NCI-H748 treated with DMSO at 0.1 percent for 48 hours (cell line): ENCODE measurements around the gene TPMT.

Experiments
- DNase-seq: peaks from one replicate; lab custom pipeline; 2025; lab: John Stamatoyannopoulos, UW

TPMT gene

DNA sequence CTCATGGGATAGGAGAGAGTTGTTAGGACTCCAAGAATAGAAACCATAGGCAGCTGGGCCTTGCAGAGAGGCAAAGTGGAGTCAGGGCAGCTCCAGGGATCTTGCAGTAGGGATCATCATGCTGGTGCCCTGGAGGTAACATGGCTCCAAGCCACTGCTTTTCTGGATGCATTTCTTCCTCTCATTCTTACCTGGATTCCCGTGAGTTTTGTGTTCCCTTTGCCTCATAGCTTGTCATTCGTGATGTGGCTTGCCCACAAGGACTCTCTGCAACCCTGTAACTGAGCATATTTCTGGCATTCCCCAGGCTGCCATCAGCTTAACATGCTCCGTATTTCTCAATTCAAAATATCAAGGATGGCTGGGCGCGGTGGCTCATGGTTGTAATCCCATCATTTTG lies 37.7 kb downstream of the TPMT start:
- DNase-seq: no peak

DNA sequence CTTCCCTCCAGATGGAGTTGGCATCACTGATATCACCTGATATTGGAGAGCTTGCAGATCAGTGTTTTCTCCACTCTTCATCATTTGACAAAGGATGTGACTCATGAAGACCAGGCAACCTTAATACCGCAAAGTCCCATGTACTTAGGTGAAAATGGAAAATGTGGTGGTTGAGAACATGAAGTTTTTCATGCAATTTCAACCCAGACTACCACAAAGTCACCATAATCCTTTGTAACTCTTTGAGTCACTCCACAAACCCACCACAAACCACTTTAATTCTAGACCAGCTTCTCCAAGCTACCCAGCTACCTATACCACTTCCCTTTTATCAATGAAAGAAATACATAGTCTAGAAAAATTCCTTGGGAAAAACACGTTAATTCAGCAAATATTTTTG lies 39.5 kb downstream of the TPMT start:
- no peak for DNase-seq

DNA sequence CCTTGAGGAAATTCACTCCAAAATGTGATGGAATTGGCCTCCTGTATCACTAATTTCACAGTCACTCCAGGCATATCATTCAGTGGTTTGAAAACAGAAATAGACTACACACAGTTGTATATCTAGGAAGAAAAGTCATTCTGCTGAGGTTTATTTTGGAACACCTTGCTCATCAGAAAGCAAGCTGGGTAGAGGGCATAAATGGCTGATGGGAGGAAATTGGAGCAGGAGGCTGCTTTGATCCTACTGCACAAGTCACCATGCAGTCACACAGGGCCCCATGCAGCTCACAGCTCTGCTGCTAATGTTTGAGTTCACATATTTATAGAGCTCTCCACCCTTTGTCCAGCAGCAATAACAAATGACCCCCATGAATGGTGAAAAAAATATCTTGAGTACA lies 44.7 kb downstream of the TPMT start:
- no peak for DNase-seq

DNA sequence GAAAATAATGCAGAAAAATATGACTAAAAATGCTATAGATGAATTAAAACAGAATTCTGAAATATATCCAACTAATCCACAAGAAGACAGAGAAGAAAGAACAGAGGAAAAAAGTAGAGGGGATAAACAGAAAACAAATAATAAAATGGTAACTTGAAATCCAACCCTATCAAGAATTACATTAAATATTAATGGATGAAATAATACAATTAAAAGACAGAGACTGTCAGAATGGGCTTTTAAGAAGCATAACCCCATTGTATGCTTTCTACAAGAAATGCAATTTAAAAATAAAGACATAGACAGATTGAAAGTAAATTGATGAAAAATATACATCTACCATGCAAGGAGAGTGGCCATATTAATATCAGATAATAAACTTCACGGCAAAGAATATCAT lies 47.8 kb downstream of the TPMT start:
- DNase-seq: no peak

DNA sequence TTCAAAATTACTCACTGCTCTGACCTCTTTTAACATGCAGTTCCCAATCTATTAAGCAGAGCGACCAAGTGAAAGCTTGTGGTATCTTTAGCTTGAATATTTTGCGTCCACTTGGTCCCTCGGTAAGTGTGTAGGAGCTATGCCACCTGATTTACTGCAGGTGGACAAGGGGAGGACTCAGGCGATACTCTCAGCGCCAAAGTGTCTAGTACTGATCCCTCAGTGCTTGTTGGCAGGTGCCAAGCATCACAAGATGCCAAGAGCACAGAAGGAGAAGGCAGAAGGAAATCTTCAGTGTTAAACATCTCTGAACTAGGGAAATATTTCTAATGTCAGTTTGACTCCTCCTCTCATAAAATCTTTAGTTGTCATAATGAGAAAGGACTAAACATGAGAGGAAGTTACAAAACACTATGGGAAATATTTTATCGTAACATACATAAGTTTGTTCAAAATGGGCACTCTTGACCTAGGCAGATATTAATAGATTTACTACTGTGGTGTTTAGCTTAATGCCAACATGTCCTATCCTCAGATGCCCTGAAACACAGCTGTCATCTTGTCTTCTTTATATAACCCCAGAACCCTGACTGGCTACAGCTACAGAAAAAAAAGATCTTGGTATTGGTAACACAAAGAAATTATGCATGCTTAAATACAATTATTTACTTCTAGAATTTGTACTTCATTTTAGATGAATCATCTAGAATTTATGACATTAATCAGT lies 51.9 kb downstream of the TPMT start:
- DNase-seq: no peak

DNA sequence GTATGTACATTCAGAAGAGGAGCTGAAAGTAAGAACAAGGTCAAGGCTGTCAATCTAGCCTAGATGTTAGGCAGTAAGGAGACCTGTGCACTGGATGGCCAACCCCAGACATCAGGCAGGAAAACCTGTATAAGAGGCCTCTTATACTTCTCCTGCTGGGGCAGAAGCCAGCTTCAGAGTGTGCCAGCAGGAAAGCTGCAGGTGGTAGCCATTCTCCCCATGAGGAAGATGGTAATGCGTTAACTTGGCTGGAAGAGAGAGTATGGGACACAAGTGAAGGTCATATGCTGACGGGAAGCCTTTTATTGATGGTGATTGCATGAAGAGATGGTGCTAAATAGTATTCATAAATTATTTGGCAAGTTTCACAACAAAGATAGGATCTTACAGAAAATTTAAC lies 53.0 kb downstream of the TPMT start:
- no peak for DNase-seq

DNA sequence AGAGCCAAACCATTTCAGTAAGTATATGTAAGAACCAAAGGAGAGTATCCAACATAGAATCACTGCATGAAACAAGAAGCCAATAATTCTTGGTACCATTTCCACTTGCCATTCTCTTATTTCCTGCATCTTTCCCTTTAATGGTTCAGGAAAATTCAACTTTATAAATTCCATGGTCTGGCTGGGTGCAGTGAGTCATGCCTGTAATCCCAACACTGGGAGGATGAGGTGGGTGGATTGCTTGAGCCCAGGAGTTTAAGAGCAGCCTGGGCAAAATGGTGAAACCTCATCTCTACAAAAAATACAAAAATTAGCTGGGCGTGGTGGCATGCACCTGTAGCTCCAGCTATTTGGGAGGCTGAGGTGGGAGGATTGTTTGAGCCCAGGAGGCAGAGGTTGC lies 53.6 kb downstream of the TPMT start:
- no peak for DNase-seq

DNA sequence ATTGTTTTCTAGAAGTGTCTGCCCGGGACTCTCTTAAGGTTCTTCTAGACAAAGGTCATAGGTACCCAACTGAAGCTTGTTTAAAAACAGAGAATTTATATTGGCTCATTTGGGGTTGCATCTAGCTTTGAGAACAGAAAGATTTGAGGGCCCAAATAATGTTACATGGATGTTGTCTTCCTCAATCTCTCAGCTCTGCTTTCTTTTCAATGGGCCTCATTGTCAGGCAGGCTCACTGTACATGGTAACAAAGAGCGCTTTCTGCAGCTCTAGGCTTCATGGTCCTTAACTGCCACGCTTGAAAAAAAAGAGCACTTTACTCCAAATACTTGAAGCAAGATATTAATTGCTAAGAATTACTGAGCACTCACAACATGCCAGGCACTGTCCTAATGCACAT lies 54.6 kb downstream of the TPMT start:
- DNase-seq: no peak

DNA sequence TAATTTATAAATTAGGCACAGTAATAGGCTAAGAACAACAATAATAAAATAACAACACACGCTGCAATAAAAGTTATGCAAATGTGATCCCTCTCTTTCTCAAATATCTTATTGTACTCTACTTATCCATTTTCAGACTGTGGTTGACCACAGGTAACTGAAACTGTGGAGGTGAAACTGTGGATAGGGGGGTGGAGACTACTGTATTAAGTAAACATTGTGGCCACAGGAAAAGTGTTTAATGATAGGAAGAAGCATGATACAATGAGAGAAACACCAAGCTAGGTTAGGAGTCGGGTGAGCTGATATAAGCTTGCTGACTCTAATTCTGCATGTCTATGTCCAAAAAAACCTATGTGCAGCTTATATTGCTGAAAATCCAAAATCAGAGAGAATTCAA lies 55.4 kb downstream of the TPMT start:
- DNase-seq: no peak

DNA sequence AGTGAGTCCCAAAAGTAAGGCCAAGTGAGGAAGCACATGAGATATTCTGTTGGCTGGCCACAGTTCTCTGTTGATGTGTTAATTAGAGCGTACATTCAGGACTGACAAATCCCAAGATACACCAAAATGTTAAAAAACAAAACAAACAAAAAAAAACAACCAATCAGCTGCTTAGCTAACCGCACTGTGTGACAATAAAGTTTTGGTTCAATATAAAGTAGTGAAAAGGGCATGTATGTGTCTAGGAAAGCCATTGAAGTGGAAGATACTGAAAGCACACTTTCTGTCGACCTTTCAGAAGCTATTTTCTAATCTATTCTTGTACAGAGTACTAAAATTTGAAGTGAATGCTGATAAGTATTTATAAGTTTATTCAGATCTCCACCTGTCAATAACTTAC lies 58.5 kb downstream of the TPMT start:
- DNase-seq: no peak

DNA sequence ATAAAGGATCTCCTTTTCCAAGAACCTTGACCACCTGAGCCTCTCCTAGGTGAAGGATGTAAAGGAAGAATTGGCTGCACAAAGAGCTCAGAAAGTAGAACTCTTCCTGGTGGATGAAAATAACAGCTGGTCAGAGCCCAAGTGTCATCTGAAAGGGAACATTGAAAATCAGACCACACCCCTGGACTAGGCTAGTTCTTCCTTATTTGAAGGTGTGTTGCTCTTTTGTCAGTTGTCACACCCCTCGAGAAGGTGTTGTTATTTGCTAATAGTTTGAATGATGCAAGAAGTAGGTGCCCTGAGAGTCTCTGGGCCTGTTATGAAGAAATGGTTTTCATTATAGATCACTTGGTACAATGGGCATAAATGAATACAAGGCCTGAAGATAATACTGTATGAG lies 63.5 kb downstream of the TPMT start:
- DNase-seq: no peak

DNA sequence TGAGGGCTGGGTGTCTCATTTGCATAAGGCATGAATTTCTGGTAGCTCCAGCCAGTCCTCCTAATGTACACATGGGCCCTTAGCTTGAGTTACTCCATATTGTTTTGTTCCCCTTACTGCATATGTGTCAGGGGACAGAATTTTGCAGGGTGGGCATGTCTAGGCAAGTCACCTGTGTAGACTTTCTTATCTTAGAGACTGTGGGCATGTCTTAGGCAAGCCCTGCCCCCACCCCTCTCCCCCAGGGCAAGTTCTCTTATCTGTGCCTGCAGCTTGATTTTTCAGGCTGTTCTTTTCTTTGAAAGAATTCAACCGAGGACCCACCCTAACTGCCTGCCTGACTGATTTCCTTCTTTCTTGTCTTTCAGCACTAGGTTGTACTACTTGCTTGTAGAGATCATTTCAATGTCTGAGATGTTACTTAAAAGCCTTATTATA lies 64.5 kb downstream of the TPMT start:
- no peak for DNase-seq

DNA sequence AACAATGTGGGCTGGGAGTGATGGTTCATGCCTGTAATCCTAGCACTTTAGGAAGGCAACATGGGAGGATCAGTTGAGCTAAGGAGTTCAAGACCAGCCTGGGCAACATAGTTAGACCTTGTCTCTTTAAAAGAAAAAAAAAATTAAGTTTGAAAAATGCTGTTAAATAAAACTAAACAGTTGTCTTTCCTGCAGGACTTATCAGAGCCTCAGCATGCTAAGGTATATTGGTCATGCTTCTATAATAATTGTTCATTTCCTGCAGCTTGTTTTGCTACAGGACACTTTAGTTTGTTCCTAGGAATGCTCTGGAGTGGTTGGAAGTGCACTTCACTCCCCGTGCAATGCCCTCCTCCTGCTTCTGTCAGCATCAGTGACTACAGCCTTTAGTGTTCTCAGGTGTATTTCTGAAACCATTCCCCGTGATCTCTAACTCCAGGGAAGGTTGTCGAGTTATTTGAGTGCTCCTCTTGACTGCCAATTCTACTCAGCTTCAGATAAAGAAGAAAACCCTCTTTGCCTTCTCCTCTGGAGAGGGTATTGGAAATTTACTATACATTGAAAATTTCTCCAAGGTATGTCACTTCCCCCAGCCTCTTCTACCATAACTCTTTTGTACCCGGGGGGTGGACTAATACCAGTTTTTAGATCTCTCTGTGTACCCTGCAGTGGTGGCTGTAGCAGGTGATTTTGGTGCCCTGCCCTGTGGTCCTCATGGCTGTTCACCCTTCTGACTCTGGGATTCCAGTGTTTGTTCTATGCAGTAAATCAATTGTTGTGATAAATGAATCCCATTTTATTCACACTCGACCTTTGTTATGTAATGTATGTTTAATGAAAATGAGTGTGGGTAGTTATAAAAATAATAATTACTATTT lies 66.2 kb downstream of the TPMT start:
- DNase-seq: no peak

DNA sequence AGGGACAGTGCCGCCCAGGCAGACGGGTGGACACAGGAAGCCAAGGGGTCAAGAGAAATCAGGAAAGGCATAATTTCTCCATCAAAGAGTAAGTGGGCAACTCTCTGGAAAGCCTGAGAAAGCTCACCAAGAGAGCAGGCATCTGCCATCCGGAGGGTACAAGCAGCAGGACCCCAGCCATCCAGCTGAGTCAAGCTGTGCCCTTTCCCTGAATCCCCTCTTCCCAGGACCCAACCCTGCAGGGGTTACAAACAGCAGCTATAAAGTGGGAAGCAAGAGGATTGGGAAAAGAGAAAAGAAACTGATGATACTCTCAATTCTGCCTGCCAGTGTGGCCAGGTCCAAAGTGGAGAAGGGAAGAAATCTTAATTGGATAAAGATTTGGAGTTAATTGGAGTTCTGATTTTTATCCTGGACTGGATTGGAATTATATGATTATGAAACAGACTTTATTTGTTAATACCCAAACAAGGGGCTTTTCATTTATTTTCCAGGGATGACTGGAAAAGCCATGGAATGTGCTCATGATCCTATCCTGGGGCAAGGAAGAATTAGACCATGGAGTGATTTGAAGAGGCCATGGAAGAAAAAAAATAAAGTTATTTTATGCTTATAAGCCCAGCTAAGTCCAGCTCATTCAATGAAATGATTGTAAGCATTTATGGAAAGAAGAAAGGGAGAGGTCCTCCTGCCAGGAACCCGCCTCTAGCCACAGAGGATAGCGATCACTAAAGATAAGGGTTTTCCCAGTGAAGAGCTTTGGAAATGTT lies 67.3 kb downstream of the TPMT start:
- no peak for DNase-seq

DNA sequence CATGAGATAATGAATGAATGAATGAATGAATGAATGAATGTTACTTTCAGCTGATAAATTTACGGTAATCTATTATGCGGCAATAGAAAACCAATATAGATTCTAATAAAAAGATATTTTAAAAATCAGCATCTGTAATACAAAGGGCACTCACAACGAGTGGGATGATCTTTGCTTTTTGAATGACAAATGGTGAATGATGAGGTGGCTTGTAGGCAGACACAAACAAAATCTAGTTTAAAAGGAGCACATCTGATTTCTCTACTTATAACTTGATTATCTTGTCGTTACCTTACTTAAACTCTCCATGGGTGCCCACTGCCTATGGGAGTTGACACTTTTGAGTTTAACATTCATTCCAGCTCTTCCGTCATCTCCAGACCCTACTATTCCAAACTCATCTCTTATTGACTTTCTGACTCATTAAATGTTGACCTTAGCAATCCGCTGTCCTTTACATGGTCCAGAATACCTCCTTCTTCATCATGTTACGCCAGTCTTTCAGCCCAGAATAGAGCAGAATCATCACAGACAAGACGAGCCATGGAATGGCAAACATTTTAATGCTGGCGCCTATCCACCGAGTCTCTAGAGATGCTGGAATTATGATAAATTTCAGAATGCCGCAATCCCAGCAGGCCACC lies 73.7 kb downstream of the TPMT start:
- no peak for DNase-seq

DNA sequence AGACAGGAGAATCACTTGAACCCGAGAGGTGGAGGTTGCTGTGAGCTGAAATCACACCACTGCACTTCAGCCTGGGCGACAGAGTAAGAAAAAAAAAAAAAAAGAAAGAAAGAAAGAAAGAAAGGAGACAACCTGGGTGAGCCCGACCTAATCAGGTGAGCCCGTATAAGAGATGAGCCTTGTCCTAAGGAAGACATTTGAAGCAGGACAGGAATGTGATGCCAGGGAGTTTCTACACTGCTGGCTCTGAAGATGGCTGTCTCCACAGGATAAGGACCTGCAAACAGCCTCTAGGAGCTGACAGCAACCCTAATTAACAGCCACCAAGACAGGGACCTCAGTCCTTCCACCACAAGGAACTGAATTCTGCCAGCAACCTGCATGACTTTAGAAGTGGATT lies 74.3 kb downstream of the TPMT start:
- DNase-seq: no peak

DNA sequence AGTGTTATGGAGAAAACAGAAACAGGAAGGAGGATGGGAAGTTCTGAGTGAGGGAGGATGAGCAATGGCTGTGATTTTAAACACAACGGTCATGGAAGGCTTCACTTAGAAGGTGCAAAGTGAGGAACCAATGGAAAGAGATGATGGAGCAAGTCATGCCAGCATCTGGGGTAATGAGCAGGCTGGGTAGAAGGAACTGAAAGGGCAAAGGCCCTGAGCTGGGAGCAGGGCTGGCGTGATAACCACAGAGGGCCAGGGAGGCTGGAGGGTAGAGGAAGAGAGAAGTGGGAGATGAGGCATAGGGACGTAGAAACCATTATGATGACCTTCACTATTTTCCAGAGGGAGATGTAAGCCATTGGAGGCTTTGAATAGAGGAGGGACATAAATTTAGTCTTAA lies 76.0 kb downstream of the TPMT start:
- DNase-seq: no peak
